DOHH2 (cell line): ENCODE results near the gene CDK5RAP3.

Source experiments
- EZH2phosphoT487 ChIP-seq: fragments of 200-600 bp; sonication (generic); IDR thresholded peaks from 2 replicates; pipeline ENCODE4 v1.6.1; 2017; ENCODE audit warnings: borderline replicate concordance, mild to moderate bottlenecking, antibody characterized with exemption, low read length, moderate library complexity, mixed read lengths
- TF ChIP-seq, protein P1 (sequence below): fragments of 200-600 bp; sonication (generic); IDR thresholded peaks from one replicate; pipeline ENCODE4 v1.5.1; 2014; ENCODE audit warnings: antibody characterized with exemption, mild to moderate bottlenecking, low read depth, low read length; ENCODE audit not compliant: poor library complexity, severe bottlenecking

DNA sequence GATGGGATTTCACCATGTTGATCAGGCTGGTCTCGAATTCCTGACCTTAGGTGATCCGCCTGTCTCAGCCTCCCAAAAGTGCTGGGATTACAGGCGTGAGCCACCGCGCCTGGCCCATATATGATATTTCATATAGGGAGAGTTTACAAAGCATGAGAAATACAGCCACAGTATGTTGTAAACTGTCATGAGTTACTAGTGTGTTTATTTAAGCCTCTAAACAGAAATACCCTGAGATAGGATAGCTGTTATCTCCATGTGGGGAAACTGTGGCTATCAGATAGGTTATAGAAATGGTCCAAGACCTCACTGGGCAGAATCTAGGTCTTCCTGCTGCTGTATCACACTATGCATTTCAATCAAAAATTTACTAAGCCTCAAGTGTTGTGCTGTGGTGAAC, 2.1 kb upstream of the CDK5RAP3 start:
- TF ChIP-seq, protein P1, sequence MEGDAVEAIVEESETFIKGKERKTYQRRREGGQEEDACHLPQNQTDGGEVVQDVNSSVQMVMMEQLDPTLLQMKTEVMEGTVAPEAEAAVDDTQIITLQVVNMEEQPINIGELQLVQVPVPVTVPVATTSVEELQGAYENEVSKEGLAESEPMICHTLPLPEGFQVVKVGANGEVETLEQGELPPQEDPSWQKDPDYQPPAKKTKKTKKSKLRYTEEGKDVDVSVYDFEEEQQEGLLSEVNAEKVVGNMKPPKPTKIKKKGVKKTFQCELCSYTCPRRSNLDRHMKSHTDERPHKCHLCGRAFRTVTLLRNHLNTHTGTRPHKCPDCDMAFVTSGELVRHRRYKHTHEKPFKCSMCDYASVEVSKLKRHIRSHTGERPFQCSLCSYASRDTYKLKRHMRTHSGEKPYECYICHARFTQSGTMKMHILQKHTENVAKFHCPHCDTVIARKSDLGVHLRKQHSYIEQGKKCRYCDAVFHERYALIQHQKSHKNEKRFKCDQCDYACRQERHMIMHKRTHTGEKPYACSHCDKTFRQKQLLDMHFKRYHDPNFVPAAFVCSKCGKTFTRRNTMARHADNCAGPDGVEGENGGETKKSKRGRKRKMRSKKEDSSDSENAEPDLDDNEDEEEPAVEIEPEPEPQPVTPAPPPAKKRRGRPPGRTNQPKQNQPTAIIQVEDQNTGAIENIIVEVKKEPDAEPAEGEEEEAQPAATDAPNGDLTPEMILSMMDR = no peak
- no peak for TF ChIP-seq EZH2phosphoT487
